Fibroblast of mammary gland (primary cell): ENCODE results near the gene SFSWAP.

Experiments used
- DNase-seq: peaks from one replicate; pipeline ENCODE4 v3.0.0-alpha.2; 2010; ENCODE audit warnings: low read depth
- H3K4me3 ChIP-seq: 2 replicates; pipeline ENCODE4 v1.5.1; 2011; ENCODE audit warnings: low read depth, mild to moderate bottlenecking, low read length, moderate library complexity; ENCODE audit not compliant: control insufficient read depth
- TF ChIP-seq, protein P1 (sequence below): conservative IDR thresholded peaks from 2 replicates; pipeline ENCODE4 v1.5.1; 2011; ENCODE audit warnings: low read depth, low read length, inconsistent platforms; ENCODE audit not compliant: control insufficient read depth, insufficient read depth

Gene SFSWAP

GRCh38 chr12:131684015-131684725 is 26.7 kb upstream of the SFSWAP start:
- DNase-seq = no peak

GRCh38 chr12:131687346-131688125 is 23.4 kb upstream of the SFSWAP start:
- H3K4me3 ChIP-seq = no peak overlapping the region
- TF ChIP-seq, protein P1, sequence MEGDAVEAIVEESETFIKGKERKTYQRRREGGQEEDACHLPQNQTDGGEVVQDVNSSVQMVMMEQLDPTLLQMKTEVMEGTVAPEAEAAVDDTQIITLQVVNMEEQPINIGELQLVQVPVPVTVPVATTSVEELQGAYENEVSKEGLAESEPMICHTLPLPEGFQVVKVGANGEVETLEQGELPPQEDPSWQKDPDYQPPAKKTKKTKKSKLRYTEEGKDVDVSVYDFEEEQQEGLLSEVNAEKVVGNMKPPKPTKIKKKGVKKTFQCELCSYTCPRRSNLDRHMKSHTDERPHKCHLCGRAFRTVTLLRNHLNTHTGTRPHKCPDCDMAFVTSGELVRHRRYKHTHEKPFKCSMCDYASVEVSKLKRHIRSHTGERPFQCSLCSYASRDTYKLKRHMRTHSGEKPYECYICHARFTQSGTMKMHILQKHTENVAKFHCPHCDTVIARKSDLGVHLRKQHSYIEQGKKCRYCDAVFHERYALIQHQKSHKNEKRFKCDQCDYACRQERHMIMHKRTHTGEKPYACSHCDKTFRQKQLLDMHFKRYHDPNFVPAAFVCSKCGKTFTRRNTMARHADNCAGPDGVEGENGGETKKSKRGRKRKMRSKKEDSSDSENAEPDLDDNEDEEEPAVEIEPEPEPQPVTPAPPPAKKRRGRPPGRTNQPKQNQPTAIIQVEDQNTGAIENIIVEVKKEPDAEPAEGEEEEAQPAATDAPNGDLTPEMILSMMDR = no peak
- DNase-seq = no peak

More at GRCh38 chr12:131684015-131684725, 26.7 kb upstream of the SFSWAP start:
- TF ChIP-seq, protein P1 = no peak
- no peak overlapping the region for H3K4me3 ChIP-seq

- TF ChIP-seq, protein P1 = no peak
- no peak for DNase-seq
- no peak overlapping the region for H3K4me3 ChIP-seq
Measured at GRCh38 chr12:131688131-131688844, 22.6 kb upstream of the SFSWAP start.

- no peak for DNase-seq
- no peak overlapping the region for H3K4me3 ChIP-seq
- TF ChIP-seq, protein P1 = no peak
Measured at GRCh38 chr12:131688845-131689154, 22.1 kb upstream of the SFSWAP start.

DNA sequence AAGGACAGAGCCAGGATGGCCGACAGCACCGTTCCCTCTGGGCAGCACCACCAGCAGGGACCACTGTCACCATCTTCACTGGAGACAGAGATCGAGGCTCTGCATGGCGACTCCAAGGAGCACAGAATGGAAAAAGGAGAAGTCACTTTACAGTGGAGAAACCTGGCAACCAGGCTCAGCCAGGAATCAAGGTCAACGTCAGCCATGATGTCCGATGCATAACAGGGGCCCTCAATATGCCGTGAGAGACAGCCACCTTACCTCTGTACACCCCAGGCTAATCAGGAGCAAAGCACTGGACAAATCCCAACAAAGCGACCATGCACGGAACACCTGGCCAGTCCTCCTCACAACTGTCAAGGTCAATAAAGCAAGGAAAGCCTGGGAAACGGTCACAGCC is 20.6 kb upstream of the SFSWAP start:
- H3K4me3 ChIP-seq = no peak overlapping the region
- DNase-seq = no peak
- TF ChIP-seq, protein P1 = no peak

DNA sequence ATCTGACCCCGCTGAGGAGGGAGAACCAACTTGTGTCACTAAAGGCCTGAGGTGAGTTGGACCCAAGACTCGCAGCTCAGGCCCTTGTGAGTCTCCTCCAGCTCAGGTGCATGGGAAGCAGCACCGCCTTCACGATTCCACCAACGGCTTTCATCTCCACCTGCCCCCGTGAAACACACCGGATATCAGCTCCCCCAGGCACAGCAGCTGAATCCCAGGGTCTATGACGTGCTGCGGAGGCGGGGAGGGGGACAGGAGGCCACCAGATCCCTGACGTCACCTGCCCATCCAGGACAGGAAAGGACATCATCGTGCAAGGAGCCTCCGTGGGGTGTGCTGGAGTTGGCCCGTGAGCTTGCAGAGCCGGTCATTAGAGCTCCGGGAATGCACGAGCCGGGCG is 18.5 kb upstream of the SFSWAP start:
- no peak for DNase-seq
- TF ChIP-seq, protein P1 = no peak
- no peak overlapping the region for H3K4me3 ChIP-seq
